Cardiac fibroblast (primary cell): ENCODE data around the gene TNK2.
"Not testable (repeated sequence)": the region's sequence is repeated elsewhere in the genome, so short reads cannot be mapped to it uniquely, and the experiment has no call there.

Experiments
- DNase-seq, 2 donors: peaks; one replicate each; pipeline versions ENCODE4 v3.0.0 to v3.0.0-alpha.2; 2010; ENCODE audit warnings: low read depth in 2 of 2
- H3K4me3 ChIP-seq, 2 donors: replicated peaks in 1 of 2; 1 replicate in 1 of 2; 2 replicates in 1 of 2; pipeline ENCODE4 v1.5.1; 2011; ENCODE audit warnings: low read depth in 2 of 2, low read length in 2 of 2, mild to moderate bottlenecking in 2 of 2, moderate library complexity in 1 of 2
- TF ChIP-seq, protein P1 (sequence below): IDR thresholded peaks from one replicate; pipeline ENCODE4 v1.5.1; 2011; ENCODE audit warnings: low read depth, mild to moderate bottlenecking, low read length, inconsistent platforms

TNK2 gene

DNA sequence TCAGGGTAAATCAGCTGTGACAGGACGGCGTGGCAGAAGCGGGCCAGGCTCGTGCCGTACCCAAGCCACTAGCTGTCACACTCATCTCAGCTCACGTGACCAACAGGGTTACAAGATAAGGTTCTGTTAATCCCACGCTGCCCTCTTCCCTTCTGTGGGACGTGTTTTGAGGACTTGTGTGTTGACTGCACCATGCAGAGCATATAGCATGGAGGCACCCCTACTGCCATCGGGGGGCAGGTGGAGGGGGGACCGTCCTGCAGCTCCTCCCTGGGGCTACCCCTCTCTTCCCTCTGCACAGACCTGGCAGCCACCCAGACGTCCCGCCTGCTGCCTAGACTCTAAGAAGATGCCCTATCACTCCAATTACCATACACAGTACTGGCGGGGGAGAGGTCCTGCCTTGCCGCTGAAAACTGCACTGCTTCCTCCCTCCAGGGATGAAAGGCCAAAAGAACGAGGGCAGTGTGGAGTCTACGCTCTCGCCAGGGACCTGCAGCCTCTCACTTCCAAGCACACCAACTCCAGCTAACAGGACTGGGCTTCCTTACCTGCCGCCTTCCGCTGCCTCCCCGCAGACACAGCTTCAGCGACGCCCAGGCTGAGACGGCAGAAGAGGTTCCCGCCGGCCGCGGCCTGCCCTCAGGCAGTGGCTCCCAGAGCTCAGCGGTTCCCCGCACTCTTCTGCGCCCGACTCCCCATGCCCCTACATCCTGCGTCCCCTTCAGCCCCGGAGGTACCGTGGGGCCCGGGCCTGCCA lies at the start of gene TNK2:
TNK2 (minus strand) TSS at position 618 of the 760 bp plus-strand sequence. CDS start 19,963 bp downstream, outside the sequence.
- peak within 1 kb of the TSS; percentile 53 to 57 for H3K4me3 ChIP-seq
- DNase-seq, result peak in 1 of 2 donors; percentile 21
- TF ChIP-seq, protein P1, sequence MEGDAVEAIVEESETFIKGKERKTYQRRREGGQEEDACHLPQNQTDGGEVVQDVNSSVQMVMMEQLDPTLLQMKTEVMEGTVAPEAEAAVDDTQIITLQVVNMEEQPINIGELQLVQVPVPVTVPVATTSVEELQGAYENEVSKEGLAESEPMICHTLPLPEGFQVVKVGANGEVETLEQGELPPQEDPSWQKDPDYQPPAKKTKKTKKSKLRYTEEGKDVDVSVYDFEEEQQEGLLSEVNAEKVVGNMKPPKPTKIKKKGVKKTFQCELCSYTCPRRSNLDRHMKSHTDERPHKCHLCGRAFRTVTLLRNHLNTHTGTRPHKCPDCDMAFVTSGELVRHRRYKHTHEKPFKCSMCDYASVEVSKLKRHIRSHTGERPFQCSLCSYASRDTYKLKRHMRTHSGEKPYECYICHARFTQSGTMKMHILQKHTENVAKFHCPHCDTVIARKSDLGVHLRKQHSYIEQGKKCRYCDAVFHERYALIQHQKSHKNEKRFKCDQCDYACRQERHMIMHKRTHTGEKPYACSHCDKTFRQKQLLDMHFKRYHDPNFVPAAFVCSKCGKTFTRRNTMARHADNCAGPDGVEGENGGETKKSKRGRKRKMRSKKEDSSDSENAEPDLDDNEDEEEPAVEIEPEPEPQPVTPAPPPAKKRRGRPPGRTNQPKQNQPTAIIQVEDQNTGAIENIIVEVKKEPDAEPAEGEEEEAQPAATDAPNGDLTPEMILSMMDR, result no peak

DNA sequence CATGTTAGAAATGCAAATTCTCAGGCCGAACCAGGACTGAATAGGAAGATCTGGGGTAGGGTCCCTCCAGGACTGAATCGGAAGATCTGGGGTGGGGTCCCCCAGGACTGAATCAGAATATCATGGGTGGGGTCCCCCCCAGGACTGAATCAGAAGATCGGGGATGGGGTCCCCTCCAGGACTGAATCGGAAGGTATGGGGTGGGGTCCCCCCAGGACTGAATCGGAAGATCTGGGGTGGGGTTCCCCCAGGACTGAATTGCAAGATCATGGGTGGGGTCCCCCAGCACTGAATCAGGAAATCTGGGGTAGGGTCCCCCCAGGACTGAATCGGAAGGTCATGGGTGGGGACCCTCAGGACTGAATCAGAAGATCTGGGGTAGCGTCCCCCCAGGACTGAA lies 48.2 kb upstream of the TNK2 start:
- TF ChIP-seq, protein P1, result no peak
- no peak for DNase-seq
- no peak overlapping the region for H3K4me3 ChIP-seq

DNA sequence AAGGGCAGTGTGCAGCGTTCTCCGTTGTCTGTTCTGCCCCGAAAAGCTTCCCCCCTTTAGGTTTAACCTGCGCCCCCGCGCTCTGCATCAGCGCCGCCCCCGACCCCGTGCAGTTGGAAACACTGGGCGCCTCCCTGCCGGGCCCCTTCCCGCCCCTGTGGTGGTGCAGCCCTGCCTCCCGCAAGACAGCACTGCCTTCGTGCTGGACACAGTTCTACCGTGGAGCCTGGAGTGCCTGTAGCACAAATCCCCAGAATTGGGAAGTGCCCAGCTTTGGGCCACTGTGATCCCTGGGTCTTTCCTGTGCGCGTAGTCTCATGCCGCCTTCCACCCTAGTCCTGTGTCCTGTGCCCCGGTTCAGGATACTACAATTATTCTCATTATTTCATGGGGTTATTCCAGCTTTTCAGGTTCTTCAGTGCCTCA lies 47.1 kb upstream of the TNK2 start:
- not testable (repeated sequence) for H3K4me3 ChIP-seq, DNase-seq

DNA sequence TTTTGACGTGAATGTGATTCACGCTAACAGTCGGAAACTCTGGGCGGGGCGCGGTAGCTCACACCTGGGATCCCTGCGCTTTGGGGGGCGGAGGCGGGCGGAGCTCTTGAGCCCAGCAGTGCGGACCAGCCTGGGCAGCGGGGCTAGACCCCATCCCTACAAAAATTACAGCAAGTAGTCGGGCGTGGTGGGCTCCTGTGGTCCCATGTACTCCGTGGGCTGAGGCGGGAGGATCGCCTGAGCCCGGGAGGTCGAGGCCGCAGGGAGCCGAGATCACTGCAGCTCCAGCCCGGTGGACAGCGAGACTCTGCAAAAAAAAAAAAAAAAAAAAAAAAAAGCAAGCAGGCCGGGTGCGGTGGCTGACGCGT lies 46.4 kb upstream of the TNK2 start:
- not testable (repeated sequence) for DNase-seq

DNA sequence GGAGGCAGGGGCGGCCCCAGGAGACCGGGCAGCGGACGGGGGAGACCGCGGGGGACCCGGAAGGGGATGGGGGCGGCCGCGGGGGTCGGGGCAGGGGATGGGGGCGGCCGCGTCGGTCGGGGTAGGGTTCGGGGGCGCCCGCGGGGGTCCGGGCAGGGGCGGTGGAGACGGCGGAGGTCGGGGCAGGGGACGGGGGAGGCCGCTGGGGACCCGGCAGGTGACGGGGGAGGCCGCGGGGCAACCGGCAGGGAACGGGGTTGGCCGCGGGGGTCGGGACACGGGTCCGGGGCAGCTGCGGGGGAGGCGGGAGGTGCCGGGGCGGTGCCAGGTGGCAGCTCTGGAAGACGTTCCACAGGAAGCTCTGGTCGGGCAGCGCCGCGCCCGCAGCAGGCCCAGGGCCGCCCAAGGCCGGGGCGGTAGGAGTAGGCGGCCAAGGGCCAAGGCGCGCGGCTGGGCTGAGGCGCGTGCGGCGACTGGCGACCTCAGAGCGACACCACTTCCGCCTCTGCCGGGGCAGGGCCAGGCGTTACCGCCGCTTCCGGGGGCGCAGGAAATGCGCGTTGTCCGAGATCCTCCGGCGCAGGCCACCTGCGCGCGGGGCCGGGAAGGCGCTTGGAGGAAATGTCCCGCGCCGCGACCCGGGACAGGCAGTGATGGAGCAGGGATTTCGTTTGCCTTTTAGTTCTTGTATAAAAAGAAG lies 45.9 kb upstream of the TNK2 start:
- DNase-seq, result peak; percentile 27 to 32
- H3K4me3 ChIP-seq, result peak overlapping the region in 1 of 2 donors; percentile 45

More for the DNA sequence above, 46.4 kb upstream of the TNK2 start:
- not testable (repeated sequence) for H3K4me3 ChIP-seq

DNA sequence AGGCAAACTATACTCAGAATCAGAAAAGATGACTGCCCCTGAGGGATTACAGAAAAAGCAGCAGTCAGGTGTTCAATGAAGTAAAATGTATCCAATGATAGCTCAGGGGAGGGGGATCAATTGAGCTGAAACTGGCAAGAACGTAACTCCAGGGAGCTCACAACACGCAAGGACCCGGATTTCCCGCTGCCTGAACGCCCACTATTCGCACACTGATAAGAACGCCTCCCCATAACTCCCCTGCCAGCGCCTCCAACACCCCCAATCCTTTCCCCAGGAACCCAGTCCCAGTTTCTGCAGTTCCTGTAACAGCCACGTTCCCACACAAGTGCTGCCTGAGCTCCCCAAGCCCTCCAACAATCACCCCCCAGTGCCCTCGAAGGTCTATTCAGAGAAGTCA lies 44.2 kb upstream of the TNK2 start:
- DNase-seq, H3K4me3 ChIP-seq: not testable (repeated sequence)

DNA sequence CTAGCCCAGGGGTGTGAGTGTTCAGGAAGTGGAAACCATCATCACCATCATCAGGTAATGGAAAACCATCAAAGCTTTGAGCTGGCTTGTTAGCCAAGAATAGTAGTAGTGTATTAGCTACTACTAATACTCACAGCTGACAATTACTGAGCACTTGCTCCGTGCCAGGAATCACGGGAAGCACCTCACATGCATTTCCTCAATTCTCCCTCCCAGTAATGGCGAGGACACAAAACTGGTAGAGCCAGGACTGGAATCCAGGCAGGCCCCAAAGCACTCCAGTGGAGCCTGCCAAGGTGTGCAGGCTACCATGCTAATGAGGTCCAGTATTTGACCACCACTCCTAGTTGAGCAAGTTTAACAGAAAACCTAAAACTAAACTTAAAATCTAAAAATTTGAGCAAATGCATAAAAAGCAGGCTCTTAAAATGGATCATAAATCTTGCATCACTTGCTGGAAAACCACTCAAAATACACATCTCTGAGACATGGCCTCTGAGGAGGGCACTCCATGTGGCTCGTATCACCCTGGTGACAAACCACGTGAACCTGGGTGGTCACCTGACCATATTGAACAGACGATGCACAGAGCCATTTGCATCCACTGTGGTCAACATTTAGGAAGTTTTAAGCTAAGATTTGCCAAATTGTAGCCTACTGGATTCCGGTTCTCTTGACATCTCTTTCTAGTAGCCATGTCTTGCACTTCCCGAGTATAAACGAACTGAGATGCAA lies 43.3 kb upstream of the TNK2 start:
- H3K4me3 ChIP-seq, DNase-seq: not testable (repeated sequence)

DNA sequence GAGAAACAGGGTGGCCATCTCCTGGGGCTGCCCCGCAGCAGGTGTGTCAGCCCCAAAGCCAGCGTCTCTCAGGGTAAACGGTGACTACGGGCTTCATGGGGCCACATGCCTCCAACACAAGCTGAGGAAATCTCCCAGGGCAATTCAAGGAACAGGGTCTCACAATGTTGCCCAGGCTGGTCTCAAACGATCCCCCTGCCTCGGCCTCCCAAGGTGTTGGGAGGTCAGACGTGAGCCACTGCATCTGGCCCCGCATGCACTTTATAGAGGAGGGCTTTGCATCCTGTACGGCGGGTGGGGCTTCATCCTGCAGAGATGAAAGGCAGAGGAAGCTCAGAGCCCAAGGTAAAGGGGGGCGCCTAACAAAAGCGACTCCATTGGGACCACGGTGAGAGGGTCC lies 42.4 kb upstream of the TNK2 start:
- not testable (repeated sequence) for DNase-seq, H3K4me3 ChIP-seq

DNA sequence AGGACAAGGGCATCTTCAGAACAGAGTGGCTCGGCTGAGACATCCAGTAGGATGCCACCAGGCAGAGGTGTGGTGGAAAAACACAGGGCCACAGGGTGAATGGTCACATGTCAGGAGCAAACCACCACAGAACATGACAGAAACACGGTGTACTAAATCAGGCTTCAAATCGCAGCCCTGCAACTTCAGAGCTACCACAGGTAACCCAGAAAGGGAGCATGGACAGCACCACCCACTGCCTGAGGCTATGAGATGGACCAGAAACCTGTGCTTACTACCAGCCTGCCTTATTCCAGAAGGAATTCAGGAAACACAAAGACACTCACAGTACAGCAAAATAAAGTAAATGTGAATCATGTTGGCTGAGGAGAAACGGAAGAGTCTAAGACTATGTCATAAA lies 41.8 kb upstream of the TNK2 start:
- DNase-seq, H3K4me3 ChIP-seq: not testable (repeated sequence)

DNA sequence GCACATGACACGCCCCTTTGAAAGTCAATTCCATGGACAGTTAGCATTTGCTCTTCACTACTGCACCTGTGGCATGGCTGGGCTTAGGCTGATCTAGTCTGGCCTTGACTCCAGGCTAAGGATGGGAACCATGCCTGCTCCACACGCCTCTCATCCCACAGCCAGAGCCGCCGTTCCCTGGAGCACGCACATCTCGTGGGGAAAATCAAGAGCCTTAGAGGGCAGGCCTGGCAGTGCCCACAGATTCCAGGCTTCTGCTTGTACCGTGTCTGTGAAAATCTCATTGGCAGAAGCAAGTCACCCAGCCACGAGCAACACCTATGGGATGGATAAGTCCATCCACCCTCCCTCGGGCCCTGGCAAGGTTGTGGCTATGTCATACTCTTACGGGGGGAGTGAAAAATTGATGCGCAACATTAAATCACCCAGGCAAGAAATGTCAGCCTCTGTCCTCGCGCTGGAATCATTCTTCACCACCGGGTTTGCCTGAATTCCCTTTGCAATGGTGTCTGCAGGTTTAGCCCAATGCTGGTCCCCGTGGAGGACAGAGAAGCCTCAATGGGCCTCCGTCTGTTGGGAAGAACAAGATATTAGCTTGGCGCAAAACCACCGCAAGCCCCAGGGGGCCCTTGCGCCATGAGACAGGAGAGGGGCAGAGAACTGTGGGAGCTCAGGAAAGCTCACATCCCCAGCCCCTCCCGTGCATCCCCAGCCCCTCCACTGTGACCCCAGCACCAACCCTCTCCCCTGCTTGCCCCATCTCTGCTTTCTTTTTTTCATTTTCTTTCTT lies 38.8 kb upstream of the TNK2 start:
- not testable (repeated sequence) for H3K4me3 ChIP-seq, DNase-seq

DNA sequence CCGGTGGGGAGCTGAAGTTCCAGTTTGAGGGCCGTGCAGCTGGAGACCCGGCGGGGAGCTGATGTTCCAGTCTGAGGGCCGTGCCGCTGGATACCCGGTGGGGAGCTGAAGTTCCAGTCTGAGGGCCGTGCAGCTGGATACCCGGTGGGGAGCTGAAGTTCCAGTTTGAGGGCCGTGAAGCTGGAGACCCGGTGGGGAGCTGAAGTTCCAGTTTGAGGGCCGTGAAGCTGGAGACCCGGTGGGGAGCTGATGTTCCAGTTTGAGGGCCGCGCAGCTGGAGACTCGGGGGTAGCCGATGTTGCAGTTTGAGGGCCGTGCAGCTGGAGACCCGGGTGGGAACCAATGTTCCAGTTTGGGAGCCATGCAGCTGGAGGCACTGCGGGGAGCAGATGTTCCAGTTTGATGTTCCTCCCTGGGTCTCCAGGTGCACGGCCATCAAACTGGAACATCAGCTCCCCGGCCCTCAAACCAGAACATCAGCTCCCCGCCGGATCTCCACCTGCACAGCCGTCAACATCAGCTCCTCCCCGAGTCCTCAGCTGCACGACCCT lies 33.0 kb upstream of the TNK2 start:
- not testable (repeated sequence) for DNase-seq, H3K4me3 ChIP-seq

DNA sequence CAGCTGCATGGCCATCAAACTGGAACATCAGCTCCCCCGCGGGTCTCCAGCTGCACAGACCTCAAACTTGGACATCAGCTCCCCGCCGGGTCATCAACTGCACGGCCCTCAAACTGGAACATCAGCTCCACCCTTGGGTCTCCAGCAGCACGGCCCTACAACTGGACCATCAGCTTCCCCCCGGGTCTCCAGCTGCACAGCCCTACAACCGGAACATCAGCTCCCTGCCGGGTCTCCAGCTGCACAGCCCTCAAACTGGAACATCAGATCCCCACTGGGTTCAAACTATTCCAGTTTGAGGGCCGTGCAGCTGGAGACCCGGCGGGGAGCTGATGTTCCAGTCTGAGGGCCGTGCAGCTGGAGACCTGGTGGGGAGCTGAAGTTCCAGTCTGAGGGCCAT lies 32.5 kb upstream of the TNK2 start:
- not testable (repeated sequence) for H3K4me3 ChIP-seq, DNase-seq

DNA sequence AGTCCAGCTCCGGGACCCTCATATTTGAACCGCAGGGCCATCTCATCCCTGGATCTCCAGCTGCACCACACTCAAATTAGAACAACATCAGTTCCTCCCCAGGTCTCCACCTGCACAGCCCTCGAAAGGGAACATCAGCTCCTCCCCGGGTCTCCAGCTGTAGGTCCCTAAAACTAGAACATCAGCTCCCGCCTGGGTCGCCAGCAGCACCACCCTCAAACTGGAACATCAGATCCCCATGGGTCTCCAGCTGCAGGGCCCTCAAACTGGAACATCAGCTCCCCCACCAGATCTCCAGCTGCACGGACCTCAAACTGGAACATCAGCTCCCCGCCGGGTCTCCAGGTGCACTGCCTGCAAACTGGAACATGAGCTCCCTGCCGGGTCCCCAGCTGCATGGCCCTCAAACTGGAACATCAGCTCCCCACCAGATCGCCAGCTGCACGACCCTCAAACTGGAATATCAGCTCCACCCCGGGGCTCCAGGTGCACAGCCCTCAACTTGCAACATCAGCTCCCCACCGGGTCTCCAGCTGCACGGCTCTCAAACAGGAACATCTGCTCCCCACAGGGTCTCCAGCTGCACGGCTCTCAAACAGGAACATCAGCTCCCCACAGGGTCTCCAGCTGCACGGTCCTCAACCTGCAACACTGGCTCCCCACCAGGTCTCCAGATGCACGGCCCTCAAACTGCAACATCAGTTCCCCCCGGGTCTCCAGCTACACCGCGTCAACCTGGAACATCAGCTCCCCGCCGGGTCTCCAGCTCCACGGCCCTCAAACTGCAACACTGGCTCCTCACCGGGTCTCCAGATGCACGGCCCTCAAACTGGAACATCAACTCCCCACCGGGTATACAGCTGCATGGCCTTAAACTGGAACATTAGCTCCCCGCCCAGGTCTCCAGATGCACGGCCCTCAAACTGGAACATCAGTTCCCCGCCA lies 31.4 kb upstream of the TNK2 start:
- not testable (repeated sequence) for H3K4me3 ChIP-seq, DNase-seq

DNA sequence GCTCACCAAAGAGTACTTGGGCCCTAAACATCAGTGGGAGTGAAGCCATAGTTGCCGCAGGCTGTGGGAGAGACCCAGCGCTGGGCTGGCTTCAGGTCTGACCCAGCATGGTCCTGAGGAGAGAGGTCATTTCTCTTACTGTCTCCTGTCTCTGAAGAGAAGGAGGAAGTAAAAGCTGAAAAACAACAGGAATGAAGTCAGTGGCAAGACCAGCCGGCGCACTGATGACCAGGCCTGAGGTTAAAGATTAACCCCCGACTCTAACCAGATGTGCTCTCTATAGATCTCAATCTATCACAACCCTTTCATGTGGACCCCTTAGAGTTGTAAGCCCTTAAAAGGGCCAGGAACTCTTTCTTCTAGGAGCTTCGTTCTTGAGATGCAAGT lies 24.7 kb upstream of the TNK2 start:
- not testable (repeated sequence) for DNase-seq, H3K4me3 ChIP-seq
